Calu3 (cell line): ENCODE results near the gene ZNF638. TPM values are rescaled to one million over a fixed set of nuclear protein-coding genes. Genes with fewer than 3 reads are reported as not detected.

ENCODE experiments used
- BruUV-seq: library from RNA; stranded (reverse); fragments of 400-500 nt; replicated peaks from 2 replicates; lab custom pipeline; 2021; lab: Mats Ljungman, UMichigan
- CTCF ChIA-PET: fragments of 300-600 bp; sonication (Branson Sonifier 250); formaldehyde crosslinking; loops from one replicate; lab custom pipeline; 2022; ENCODE audit warnings: antibody characterized with exemption; lab: Charles Lee
- DNase-seq: peaks from one replicate; pipeline ENCODE4 v3.0.0; 2022
- H3K27ac Mint-ChIP-seq: one replicate; pipeline ENCODE4 v1.8.0; 2022; ENCODE audit warnings: mixed read lengths; ENCODE audit not compliant: unreplicated experiment
- H3K27me3 Mint-ChIP-seq: one replicate; pipeline ENCODE4 v1.8.0; 2022; ENCODE audit warnings: mixed read lengths; ENCODE audit not compliant: unreplicated experiment
- H3K36me3 Mint-ChIP-seq: one replicate; pipeline ENCODE4 v1.8.0; 2022; ENCODE audit warnings: mild to moderate bottlenecking, moderate library complexity, mixed read lengths; ENCODE audit not compliant: insufficient read depth, unreplicated experiment
- H3K4me1 Mint-ChIP-seq: one replicate; pipeline ENCODE4 v1.8.0; 2022; ENCODE audit warnings: mild to moderate bottlenecking, low read depth, mixed read lengths; ENCODE audit not compliant: unreplicated experiment
- H3K4me3 Mint-ChIP-seq: one replicate; pipeline ENCODE4 v1.8.0; 2022; ENCODE audit warnings: mild to moderate bottlenecking, low read depth, moderate library complexity, mixed read lengths; ENCODE audit not compliant: unreplicated experiment
- H3K9me3 Mint-ChIP-seq: one replicate; pipeline ENCODE4 v1.8.0; 2022; ENCODE audit warnings: low read depth, mixed read lengths; ENCODE audit not compliant: unreplicated experiment
- CTCF ChIP-seq: fragments of 200-600 bp; IDR thresholded peaks from one replicate; pipeline ENCODE4 v1.8.0; 2022; ENCODE audit warnings: antibody characterized with exemption; ENCODE audit not compliant: unreplicated experiment
- intact Hi-C: fragments of 100-400 bp; cut with micrococcal nuclease; formaldehyde crosslinking; loops from one replicate; pipeline ENCODE4 v1.10.0; 2022; ENCODE audit not compliant: unreplicated experiment
- total RNA-seq: library from RNA; stranded (reverse); gene quantifications from 2 replicates; pipeline ENCODE4 v1.2.3, GENCODE V29; 2022

ZNF638 gene
- total RNA-seq, 1 experiment from 2014 or later = 132 TPM

- intact Hi-C loops = loop anchor here (2.0 kb wide), 1 partner anchor 51 kb away; no protein-coding TSS in a partner anchor
- TF ChIP-seq CTCF = no peak
- no peaks in the 10 kb centered on the region for H3K9me3 Mint-ChIP-seq
- no peaks in the 10 kb centered on the region for H3K36me3 Mint-ChIP-seq
- H3K27ac Mint-ChIP-seq = no peak overlapping the region
- CTCF ChIA-PET = interaction anchor here (1.0 to 2.3 kb wide), 2 partner anchors 51 to 128 kb away, joined by 3 to 31 read pairs; partner anchors contain the start of gene ZNF638
- peaks cover 39% of the 10 kb centered on the region for H3K4me1 Mint-ChIP-seq
- no TSS peak for BruUV-seq
- H3K4me3 Mint-ChIP-seq = no peak overlapping the region
- DNase-seq = no peak
- peaks cover 13% of the 10 kb centered on the region for H3K27me3 Mint-ChIP-seq
Observed at GRCh38 chr2:71460056-71460455, 128.5 kb downstream of the ZNF638 start.

GRCh38 chr2:71460595-71461303, 129.2 kb downstream of the ZNF638 start:
- Mint-ChIP-seq H3K4me3 (no peak overlapping the region), H3K4me1 (peaks cover 33% of the 10 kb centered on the region), H3K9me3 (no peaks in the 10 kb centered on the region), H3K36me3 (no peaks in the 10 kb centered on the region), H3K27ac (no peak overlapping the region), H3K27me3 (peaks cover 6% of the 10 kb centered on the region)
- intact Hi-C loops = loop anchor here (2.0 kb wide), 1 partner anchor 50 kb away; no protein-coding TSS in a partner anchor
- no TSS peak for BruUV-seq
- CTCF ChIA-PET = interaction anchor here (0.8 to 2.3 kb wide), 7 partner anchors 9 to 53 kb away, joined by 3 to 31 read pairs (median 4); no protein-coding TSS in a partner anchor
- TF ChIP-seq CTCF = peak; percentile 72
- DNase-seq = no peak

GRCh38 chr2:71461304-71461671, 129.7 kb downstream of the ZNF638 start:
- Mint-ChIP-seq H3K4me1 (peaks cover 28% of the 10 kb centered on the region), H3K27me3 (peaks cover under 1% of the 10 kb centered on the region), H3K9me3 (no peaks in the 10 kb centered on the region), H3K27ac (no peak overlapping the region), H3K4me3 (no peak overlapping the region), H3K36me3 (no peaks in the 10 kb centered on the region)
- DNase-seq = no peak
- BruUV-seq = no TSS peak
- CTCF ChIA-PET = interaction anchor here (0.8 to 2.3 kb wide), 6 partner anchors 9 to 52 kb away, joined by 3 to 31 read pairs (median 4); no protein-coding TSS in a partner anchor
- intact Hi-C loops = loop anchor here (2.0 kb wide), 1 partner anchor 50 kb away; no protein-coding TSS in a partner anchor
- TF ChIP-seq CTCF = no peak

GRCh38 chr2:71462056-71462605, 130.5 kb downstream of the ZNF638 start:
- peaks cover 6% of the 10 kb centered on the region for H3K36me3 Mint-ChIP-seq

More at GRCh38 chr2:71462056-71462605, 130.5 kb downstream of the ZNF638 start:
- Mint-ChIP-seq H3K27me3 (peaks cover 6% of the 10 kb centered on the region), H3K27ac (no peak overlapping the region), H3K4me1 (peaks cover 21% of the 10 kb centered on the region), H3K4me3 (no peak overlapping the region), H3K9me3 (no peaks in the 10 kb centered on the region)
- DNase-seq = no peak
- no TSS peak for BruUV-seq
- intact Hi-C loops = no loop called here
- CTCF ChIA-PET = no interaction called here
- no peak for TF ChIP-seq CTCF
